Gastrocnemius medialis (tissue), 4 donors: Measurements from ENCODE around the gene ADAMTS18. TPM values are rescaled to one million over a fixed set of nuclear protein-coding genes. Genes with fewer than 3 reads are reported as not detected.

ENCODE experiments used
- ATAC-seq, 2 donors: fragments of 150-250 bp; one replicate each; pipeline ENCODE4 v1.9.1; 2016
- DNase-seq, 2 donors: peaks; one replicate each; pipeline ENCODE4 v3.0.0-alpha.2; 2019
- H3K27ac ChIP-seq, 4 donors: fragments of 200-600 bp; sonication (generic); 1 replicate in 1 of 4; 2 replicates in 3 of 4; pipeline ENCODE4 v1.5.1; 2016 to 2018; ENCODE audit warnings: mild to moderate bottlenecking in 2 of 4, moderate library complexity in 1 of 4
- H3K27me3 ChIP-seq, 3 donors: fragments of 200-600 bp; sonication (generic) in 2 of 3; 1 replicate in 1 of 3; 2 replicates in 2 of 3; pipeline versions ENCODE4 v1.5.1 to v1.6.0; 2016 to 2019; ENCODE audit warnings: mild to moderate bottlenecking in 1 of 3, moderate library complexity in 1 of 3
- H3K36me3 ChIP-seq, 2 donors: fragments of 200-600 bp; sonication (generic) in 1 of 2; one replicate each; pipeline ENCODE4 v1.5.1; 2017 to 2018
- H3K4me1 ChIP-seq, 2 donors: fragments of 200-600 bp; sonication (generic) in 1 of 2; one replicate each; pipeline ENCODE4 v1.5.1; 2016 to 2017; ENCODE audit warnings: mild to moderate bottlenecking in 2 of 2
- H3K4me3 ChIP-seq, 4 donors: fragments of 200-600 bp; sonication (generic) in 3 of 4; 1 replicate in 1 of 4; 2 replicates in 3 of 4; pipeline ENCODE4 v1.5.1; 2016 to 2019; ENCODE audit warnings: mild to moderate bottlenecking in 2 of 4
- H3K9me3 ChIP-seq, 3 donors: fragments of 200-600 bp; sonication (generic) in 2 of 3; 1 replicate in 1 of 3; 2 replicates in 2 of 3; pipeline ENCODE4 v1.5.1; 2016 to 2019
- POLR2A ChIP-seq, 2 donors: fragments of 450-650 bp; IDR thresholded peaks; one replicate each; pipeline ENCODE4 v1.6.1; 2017; ENCODE audit warnings: antibody characterized with exemption in 2 of 2, mild to moderate bottlenecking in 2 of 2, moderate library complexity in 2 of 2
- in situ Hi-C, 4 donors: fragments of 200-750 bp; cut with MboI; loops; one replicate each; pipeline versions ENCODE4 v1.15.0 to v1.8.0; 2017; ENCODE audit warnings: low sequenced_read_pairs in 4 of 4
- intact Hi-C: fragments of 100-400 bp; cut with DNase I; formaldehyde crosslinking; loops from one replicate; pipeline ENCODE4 v1.15.1; 2023; ENCODE audit warnings: low total_unique reads
- total RNA-seq, 4 donors: library from RNA; depleted of rRNA; stranded (reverse); fragments of >200 nt; gene quantifications; one replicate each; pipeline versions ENCODE4 v1.1.0 to v1.2.3, GENCODE V29; 2016
- TF ChIP-seq, protein P1 (sequence below), 5 experiments: fragments of 450-650 bp in 3 of 5; fragments of 200-600 bp in 2 of 5; sonication (generic) in 2 of 5; IDR thresholded peaks in 4 of 5; conservative IDR thresholded peaks in 1 of 5; 1 replicate in 4 of 5; 2 replicates in 1 of 5; pipeline ENCODE4 v1.5.1; 2016 to 2019; ENCODE audit warnings: antibody characterized with exemption in 5 of 5, mild to moderate bottlenecking in 3 of 5, moderate library complexity in 3 of 5

Gene ADAMTS18
- total RNA-seq, 4 donors from 2014 or later, result 0.82 TPM; not detected in 3

DNA sequence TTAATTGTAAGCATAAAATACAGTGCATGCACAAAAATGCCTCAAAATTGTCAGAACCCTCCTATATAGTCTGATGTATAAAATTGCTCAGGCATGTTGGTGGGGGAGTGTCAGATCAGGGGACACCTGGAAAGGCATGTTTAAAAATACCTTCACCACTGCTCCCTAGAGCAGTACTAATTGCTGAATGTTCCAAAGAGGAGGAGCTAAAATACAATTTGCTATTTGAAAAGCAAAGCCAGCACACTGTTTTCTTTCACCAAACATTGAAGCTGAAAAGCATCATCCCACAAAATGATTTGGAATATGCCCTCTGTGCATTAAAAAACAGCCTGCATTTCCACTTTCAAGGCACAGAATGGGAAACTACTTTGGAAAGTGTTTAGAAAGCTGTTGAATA lies 2.6 kb downstream of the ADAMTS18 start:
- TF ChIP-seq, protein P1, sequence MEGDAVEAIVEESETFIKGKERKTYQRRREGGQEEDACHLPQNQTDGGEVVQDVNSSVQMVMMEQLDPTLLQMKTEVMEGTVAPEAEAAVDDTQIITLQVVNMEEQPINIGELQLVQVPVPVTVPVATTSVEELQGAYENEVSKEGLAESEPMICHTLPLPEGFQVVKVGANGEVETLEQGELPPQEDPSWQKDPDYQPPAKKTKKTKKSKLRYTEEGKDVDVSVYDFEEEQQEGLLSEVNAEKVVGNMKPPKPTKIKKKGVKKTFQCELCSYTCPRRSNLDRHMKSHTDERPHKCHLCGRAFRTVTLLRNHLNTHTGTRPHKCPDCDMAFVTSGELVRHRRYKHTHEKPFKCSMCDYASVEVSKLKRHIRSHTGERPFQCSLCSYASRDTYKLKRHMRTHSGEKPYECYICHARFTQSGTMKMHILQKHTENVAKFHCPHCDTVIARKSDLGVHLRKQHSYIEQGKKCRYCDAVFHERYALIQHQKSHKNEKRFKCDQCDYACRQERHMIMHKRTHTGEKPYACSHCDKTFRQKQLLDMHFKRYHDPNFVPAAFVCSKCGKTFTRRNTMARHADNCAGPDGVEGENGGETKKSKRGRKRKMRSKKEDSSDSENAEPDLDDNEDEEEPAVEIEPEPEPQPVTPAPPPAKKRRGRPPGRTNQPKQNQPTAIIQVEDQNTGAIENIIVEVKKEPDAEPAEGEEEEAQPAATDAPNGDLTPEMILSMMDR (IDR thresholded peaks at IDR 0.05 in 4 of 5, conservative IDR thresholded peaks at IDR 0.05 in 1 of 5), result no peak
- TF ChIP-seq POLR2A (IDR thresholded peaks at IDR 0.05), result no peak
- intact Hi-C loops, result no loop called here
- in situ Hi-C loops, result no loop called here
- Histone ChIP-seq H3K9me3 (no peaks in the 10 kb centered on the region), H3K27me3 (peaks cover 11 to 28% (median 17%) of the 10 kb centered on the region in 3 donors), H3K4me1 (no peaks in the 10 kb centered on the region), H3K4me3 (no peak overlapping the region), H3K27ac (no peak overlapping the region), H3K36me3 (no peaks in the 10 kb centered on the region)
- DNase-seq (no peak), ATAC-seq (no peak)

DNA sequence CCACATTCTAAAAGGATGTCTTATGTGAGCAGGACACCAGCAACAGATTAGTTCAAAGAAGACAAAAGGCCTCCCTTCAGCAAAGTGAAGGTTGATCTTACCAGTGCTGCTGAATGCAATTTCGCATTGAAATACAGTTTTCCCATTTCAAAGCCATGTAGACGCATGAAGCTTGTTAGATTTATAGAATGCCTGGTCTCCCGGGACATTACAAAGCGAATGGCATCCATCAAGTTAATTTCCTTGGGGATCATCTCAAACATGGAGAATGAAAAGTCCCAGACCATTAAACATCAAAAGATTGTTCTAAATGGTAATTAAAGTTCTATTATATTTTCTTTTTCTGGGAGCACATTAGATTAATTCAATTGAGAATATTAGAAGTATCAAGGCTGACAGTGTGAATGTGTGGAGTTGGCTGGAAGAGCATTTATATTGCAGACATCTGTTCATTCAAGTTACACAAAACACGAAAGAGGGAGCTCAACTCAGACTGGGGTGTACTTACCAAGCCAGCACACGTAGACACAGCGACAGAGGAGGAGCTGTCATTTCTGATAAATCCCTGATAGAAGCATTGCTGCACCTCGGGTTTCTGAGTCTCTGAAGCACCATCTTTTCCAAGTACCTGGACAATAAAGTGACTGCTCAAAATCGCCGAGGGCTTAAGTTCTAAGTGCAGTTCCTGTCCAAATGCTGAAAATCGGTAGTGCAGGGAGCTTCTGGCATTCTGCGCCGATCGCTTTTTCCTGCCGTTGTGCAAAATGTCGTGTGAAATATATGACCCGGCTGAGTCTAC lies 3.8 kb downstream of the ADAMTS18 start:
- H3K27me3 ChIP-seq, result peaks cover 11 to 28% (median 17%) of the 10 kb centered on the region in 3 donors
- H3K4me3 ChIP-seq, result no peak overlapping the region
- H3K27ac ChIP-seq, result no peak overlapping the region
- no peaks in the 10 kb centered on the region for H3K36me3 ChIP-seq
- DNase-seq (no peak), ATAC-seq (no peak)
- no peaks in the 10 kb centered on the region for H3K4me1 ChIP-seq
- no peaks in the 10 kb centered on the region for H3K9me3 ChIP-seq
- TF ChIP-seq, protein P1 (IDR thresholded peaks at IDR 0.05 in 4 of 5, conservative IDR thresholded peaks at IDR 0.05 in 1 of 5), result no peak
- TF ChIP-seq POLR2A (IDR thresholded peaks at IDR 0.05), result no peak
- intact Hi-C loops (no loop called here), in situ Hi-C loops (no loop called here)

DNA sequence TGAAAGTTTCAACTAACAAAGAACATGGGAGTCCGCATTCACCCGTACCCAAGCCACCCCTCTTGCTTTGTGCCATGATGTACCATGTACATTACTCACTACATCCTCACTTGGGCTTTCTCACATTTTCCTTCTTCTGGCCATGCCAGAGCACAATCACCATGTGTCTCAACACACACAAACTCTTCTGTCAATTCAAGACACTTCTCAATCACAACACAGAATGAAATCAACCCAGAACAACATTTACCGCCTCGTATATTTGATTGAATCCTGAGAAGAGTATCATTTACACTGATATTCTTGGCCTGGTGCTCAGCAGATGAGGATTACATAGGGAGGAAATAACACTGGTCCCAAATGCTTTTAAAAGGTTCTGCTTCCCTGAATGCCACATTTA lies 4.5 kb downstream of the ADAMTS18 start:
- H3K27me3 ChIP-seq, result peaks cover 11 to 26% (median 14%) of the 10 kb centered on the region in 3 donors
- in situ Hi-C loops, result no loop called here

DNA sequence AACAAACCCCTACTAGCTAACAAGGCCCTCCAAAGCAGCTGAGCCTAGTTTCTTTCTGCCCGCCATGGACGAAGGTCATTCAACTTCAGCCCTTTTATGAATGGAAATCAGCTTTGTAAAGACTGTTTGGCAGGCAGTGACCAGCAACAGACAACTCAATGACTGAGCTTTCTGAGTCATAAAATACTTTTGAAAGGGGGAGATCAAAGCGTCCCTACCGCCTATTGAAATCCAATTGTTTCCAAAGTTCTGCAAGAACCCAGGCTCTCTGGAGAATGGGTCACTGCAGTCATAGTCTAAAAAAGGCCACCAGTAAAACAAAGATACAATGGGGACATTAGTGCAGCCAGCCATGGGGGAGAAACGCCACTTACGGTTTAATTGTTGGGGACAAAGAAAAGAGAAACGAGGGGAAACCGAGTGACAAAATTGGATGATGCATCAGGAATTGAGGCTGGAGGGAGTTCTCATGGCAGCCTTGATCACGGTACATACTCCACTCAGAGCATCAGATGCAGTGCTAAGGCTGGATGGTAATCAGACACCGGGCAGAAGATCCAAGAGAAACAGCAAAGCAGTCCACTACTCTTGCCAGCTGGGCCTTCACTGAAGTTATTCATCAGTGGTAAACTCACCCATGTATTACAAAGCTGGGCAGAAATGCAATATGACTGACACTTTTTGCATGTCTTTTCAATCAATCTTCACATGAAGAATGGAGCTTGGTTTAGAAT lies 9.8 kb downstream of the ADAMTS18 start:
- TF ChIP-seq, protein P1 (IDR thresholded peaks at IDR 0.05 in 4 of 5, conservative IDR thresholded peaks at IDR 0.05 in 1 of 5), result no peak
- TF ChIP-seq POLR2A (IDR thresholded peaks at IDR 0.05), result no peak
- no peak overlapping the region for H3K4me3 ChIP-seq
- intact Hi-C loops, result no loop called here
- H3K27me3 ChIP-seq, result no peaks in the 10 kb centered on the region
- no peaks in the 10 kb centered on the region for H3K9me3 ChIP-seq
- DNase-seq (no peak), ATAC-seq (no peak)
- no peaks in the 10 kb centered on the region for H3K36me3 ChIP-seq
- H3K27ac ChIP-seq, result no peak overlapping the region
- in situ Hi-C loops, result no loop called here
- no peaks in the 10 kb centered on the region for H3K4me1 ChIP-seq

More for the DNA sequence above, 4.5 kb downstream of the ADAMTS18 start:
- no peaks in the 10 kb centered on the region for H3K9me3 ChIP-seq
- intact Hi-C loops, result no loop called here
- no peaks in the 10 kb centered on the region for H3K4me1 ChIP-seq
- H3K36me3 ChIP-seq, result no peaks in the 10 kb centered on the region
- no peak for DNase-seq
- TF ChIP-seq POLR2A (IDR thresholded peaks at IDR 0.05), result no peak
- TF ChIP-seq, protein P1 (IDR thresholded peaks at IDR 0.05 in 4 of 5, conservative IDR thresholded peaks at IDR 0.05 in 1 of 5), result no peak
- no peak for ATAC-seq
- no peak overlapping the region for H3K4me3 ChIP-seq
- H3K27ac ChIP-seq, result no peak overlapping the region
